RWPE1 (cell line): ENCODE results near the gene PPM1J.

Experiments used
- CTCF ChIA-PET: fragments of 350-600 bp; sonication (Branson Sonifier 250); formaldehyde crosslinking; extraction: SDS; loops from one replicate; lab custom pipeline; 2021; lab: Yijun Ruan, JAX
- POLR2A ChIA-PET: fragments of 400-600 bp; formaldehyde crosslinking; extraction: SDS; loops from one replicate; lab custom pipeline; 2020; ENCODE audit warnings: antibody characterized with exemption; ENCODE audit not compliant: low non-redundant PET; lab: Yijun Ruan, JAX
- DNase-seq: peaks from one replicate; pipeline ENCODE4 v3.0.0; 2012; ENCODE audit warnings: low spot score
- H3K27ac ChIP-seq: fragments of 450-650 bp; 2 replicates; pipeline ENCODE4 v1.5.1; 2017
- CTCF ChIP-seq: fragments of 450-650 bp; conservative IDR thresholded peaks from 2 replicates; pipeline ENCODE4 v1.5.1; 2017; ENCODE audit warnings: low read depth, mild to moderate bottlenecking

Gene PPM1J

GRCh38 chr1:112715264-112716053 is at the start of gene PPM1J:
TSS of gene PPM1J (minus strand) at chr1:112715332. CDS start at chr1:112715301, 31 bp downstream.
- ChIA-PET POLR2A (no interaction called here), CTCF (interaction anchor here (0.6 to 10.4 kb wide), 13 partner anchors 9 to 358 kb away, joined by 3 to 282 read pairs (median 4); partner anchors contain the start of genes LRIG2 and RHOC)
- no peak for TF ChIP-seq CTCF
- H3K27ac ChIP-seq, result peak within 1 kb of the TSS; percentile 70
- peak; percentile 94 for DNase-seq

GRCh38 chr1:112762541-112763500 is 47.7 kb upstream of the PPM1J start:
- H3K27ac ChIP-seq, result peak overlapping the region; percentile 43
- TF ChIP-seq CTCF, result no peak
- ChIA-PET POLR2A (no interaction called here), CTCF (interaction anchor here (0.5 to 1.9 kb wide), 7 partner anchors 11 to 1106 kb away, joined by 3 to 10 read pairs (median 3); partner anchors contain the start of gene PPM1J)
- DNase-seq, result peak; percentile 79

GRCh38 chr1:112761714-112762480 is 46.8 kb upstream of the PPM1J start:
- CTCF ChIA-PET, result interaction anchor here (0.5 to 1.9 kb wide), 5 partner anchors 17 to 46 kb away, joined by 3 to 10 read pairs (median 3); partner anchors contain the start of gene PPM1J
- POLR2A ChIA-PET, result no interaction called here
- H3K27ac ChIP-seq, result no peak overlapping the region

GRCh38 chr1:112759228-112759627 is 44.1 kb upstream of the PPM1J start:
- CTCF ChIA-PET, result no interaction called here
- POLR2A ChIA-PET, result no interaction called here
- no peak for DNase-seq
- no peak overlapping the region for H3K27ac ChIP-seq
- no peak for TF ChIP-seq CTCF

More at GRCh38 chr1:112761714-112762480, 46.8 kb upstream of the PPM1J start:
- no peak for DNase-seq
- TF ChIP-seq CTCF, result no peak

- DNase-seq, result no peak
- POLR2A ChIA-PET, result no interaction called here
These were observed 39.0 kb upstream of the PPM1J start for GRCh38 chr1:112754116-112754628.

More at GRCh38 chr1:112754116-112754628, 39.0 kb upstream of the PPM1J start:
- no peak for TF ChIP-seq CTCF
- H3K27ac ChIP-seq, result no peak overlapping the region
- CTCF ChIA-PET, result no interaction called here
